HG03060 (cell line): ENCODE measurements around the gene HUNK.
"Not testable (repeated sequence)": the region's sequence is repeated elsewhere in the genome, so short reads cannot be mapped to it uniquely, and the experiment has no call there.

Experiments
- ATAC-seq: cut with Tn5 transposase; IDR thresholded peaks from one replicate; pipeline ENCODE4 v1.9.1; 2021; ENCODE audit warnings: low read depth, moderate number of reproducible peaks; ENCODE audit not compliant: unreplicated experiment

HUNK gene

GRCh38 chr21:31869750-31870149 lies 3.1 kb upstream of the HUNK start:
- ATAC-seq, result no peak

GRCh38 chr21:31870472-31871193 lies 2.2 kb upstream of the HUNK start:
- ATAC-seq, result no peak

- not testable (repeated sequence) for ATAC-seq
These were observed 1.4 kb upstream of the HUNK start for GRCh38 chr21:31871371-31871770.

GRCh38 chr21:31872072-31872451 lies 758 bp upstream of the HUNK start:
- no peak for ATAC-seq

- no peak for ATAC-seq
These were observed 465 bp downstream of the HUNK start for GRCh38 chr21:31873275-31873695.

GRCh38 chr21:31873696-31874599 lies 1.1 kb downstream of the HUNK start:
- no peak for ATAC-seq

GRCh38 chr21:31874812-31875212 lies 2.0 kb downstream of the HUNK start:
- no peak for ATAC-seq

GRCh38 chr21:31875496-31876015 lies 2.7 kb downstream of the HUNK start:
- no peak for ATAC-seq

- no peak for ATAC-seq
These were observed 4.7 kb downstream of the HUNK start for GRCh38 chr21:31877463-31877957.

- ATAC-seq, result no peak
These were observed 6.0 kb downstream of the HUNK start for GRCh38 chr21:31878831-31879230.

- no peak for ATAC-seq
These were observed 6.4 kb downstream of the HUNK start for GRCh38 chr21:31879241-31879650.

- ATAC-seq, result no peak
These were observed 7.1 kb downstream of the HUNK start for GRCh38 chr21:31879911-31880310.

- ATAC-seq, result no peak
These were observed 8.0 kb downstream of the HUNK start for GRCh38 chr21:31880816-31881215.

GRCh38 chr21:31882711-31883110 lies 9.9 kb downstream of the HUNK start:
- ATAC-seq, result no peak

- ATAC-seq, result no peak
These were observed 12.3 kb downstream of the HUNK start for GRCh38 chr21:31885146-31885545.

- no peak for ATAC-seq
These were observed 14.1 kb downstream of the HUNK start for GRCh38 chr21:31886915-31887314.

- no peak for ATAC-seq
These were observed 14.6 kb downstream of the HUNK start for GRCh38 chr21:31887391-31887841.

- ATAC-seq, result no peak
These were observed 16.1 kb downstream of the HUNK start for GRCh38 chr21:31888936-31889371.

- ATAC-seq, result no peak
These were observed 16.6 kb downstream of the HUNK start for GRCh38 chr21:31889460-31889859.

GRCh38 chr21:31892686-31893085 lies 19.9 kb downstream of the HUNK start:
- ATAC-seq, result no peak

- ATAC-seq, result no peak
These were observed 21.1 kb downstream of the HUNK start for GRCh38 chr21:31893851-31894415.
